SK-N-SH (cell line): ENCODE results near the gene NR1D2.

Experiments
- FOXJ3 ChIP-seq: sonication (generic); formaldehyde crosslinking; IDR thresholded peaks from 2 replicates; pipeline ENCODE4 v1.5.1; 2020; ENCODE audit warnings: mild to moderate bottlenecking, missing genetic modification reagents
- GABPA ChIP-seq: IDR thresholded peaks from 2 replicates; pipeline ENCODE4 v1.4.0; 2012; ENCODE audit warnings: low read depth, mild to moderate bottlenecking
- MXI1 ChIP-seq: IDR thresholded peaks from 2 replicates; pipeline ENCODE4 v1.6.1; 2012; ENCODE audit warnings: mild to moderate bottlenecking, low read depth, low read length, improper control_type of control experiment
- RCOR1 ChIP-seq: fragments of 150-350 bp; IDR thresholded peaks from 2 replicates; pipeline ENCODE4 v1.6.1; 2017; ENCODE audit warnings: antibody characterized with exemption, low read length
- SMC3 ChIP-seq: IDR thresholded peaks from 2 replicates; pipeline ENCODE4 v1.6.1; 2012; ENCODE audit warnings: low read depth, low read length, improper control_type of control experiment

DNA sequence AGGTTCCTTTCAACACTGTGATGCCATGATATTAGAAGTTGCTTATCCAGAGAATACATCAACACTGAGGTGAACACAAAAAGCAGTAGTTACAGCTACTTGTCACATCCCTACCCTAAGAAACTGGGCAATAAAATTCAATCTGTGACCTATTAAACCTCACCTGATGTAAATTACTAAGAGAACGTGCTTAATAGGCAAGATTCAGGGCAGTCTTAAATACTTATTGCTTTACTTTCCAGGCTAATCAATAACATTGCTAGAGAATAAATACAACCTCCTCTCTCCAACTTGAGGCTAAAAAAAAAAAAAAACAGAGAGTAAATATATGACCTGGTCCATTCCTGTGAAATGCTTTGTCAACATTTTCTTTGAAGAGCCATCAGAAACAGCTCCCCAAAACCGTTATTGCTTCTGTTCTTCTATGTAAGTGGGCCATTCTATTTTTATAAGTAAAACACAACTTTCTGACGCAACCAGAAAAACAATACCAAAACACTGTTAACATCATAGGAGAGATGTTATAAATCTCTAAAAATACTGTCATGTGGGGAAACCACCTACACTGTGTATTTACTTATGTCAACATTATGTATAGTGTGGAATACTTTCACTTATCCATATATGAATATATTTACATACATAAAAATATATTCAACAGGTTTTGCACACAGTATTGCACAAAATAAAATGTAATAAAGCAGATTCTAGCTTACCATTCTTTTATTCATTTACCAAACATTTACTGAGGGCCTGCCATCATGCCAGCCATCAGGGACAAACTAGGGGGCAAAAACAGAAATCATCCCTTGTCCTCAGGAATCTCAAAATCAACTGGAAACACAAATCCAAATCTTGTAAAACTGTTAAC, 31.0 kb upstream of the NR1D2 start:
- TF ChIP-seq GABPA (no peak), MXI1 (no peak), RCOR1 (no peak), SMC3 (no peak), FOXJ3 (no peak)
